SU-DHL-6 (cell line): ENCODE results near the gene KANK2.

Source experiments
- H2AFZ ChIP-seq: fragments of 200-600 bp; sonication (generic); 2 replicates; pipeline ENCODE4 v1.6.1; 2014; ENCODE audit warnings: low read depth, mild to moderate bottlenecking, moderate library complexity, mixed read lengths, antibody characterized with exemption, low read length; ENCODE audit not compliant: severe bottlenecking
- H3F3A ChIP-seq: fragments of 200-600 bp; shearing (Covaris generic); 2 replicates; pipeline ENCODE4 v1.6.0; 2016; ENCODE audit warnings: antibody characterized with exemption, mild to moderate bottlenecking; ENCODE audit not compliant: insufficient read depth
- H3K27ac ChIP-seq: fragments of 200-600 bp; sonication (generic); 2 replicates; pipeline ENCODE4 v1.5.1; 2016; ENCODE audit warnings: low read depth, mild to moderate bottlenecking, low read length, moderate library complexity, mixed read lengths
- H3K27me3 ChIP-seq: fragments of 200-600 bp; sonication (generic), shearing (Covaris generic); 2 replicates; pipeline ENCODE4 v1.6.0; 2014; ENCODE audit warnings: mild to moderate bottlenecking, low read length
- H3K36me3 ChIP-seq: fragments of 200-600 bp; sonication (generic); 2 replicates; pipeline ENCODE4 v1.6.1; 2014; ENCODE audit warnings: mild to moderate bottlenecking, low read length, mixed read lengths
- H3K4me2 ChIP-seq: fragments of 300-600, 200-600 bp; shearing (Covaris generic), sonication (generic); 2 replicates; pipeline ENCODE4 v1.6.0; 2014; ENCODE audit warnings: low read length, low read depth, mild to moderate bottlenecking; ENCODE audit not compliant: poor library complexity, severe bottlenecking
- H3K4me3 ChIP-seq: fragments of 200-600 bp; sonication (generic); 2 replicates; pipeline ENCODE4 v1.5.1; 2014; ENCODE audit warnings: antibody characterized with exemption, low read length, mild to moderate bottlenecking, mixed read lengths; ENCODE audit not compliant: insufficient read depth, poor library complexity, severe bottlenecking
- H3K79me2 ChIP-seq: fragments of 200-600 bp; sonication (generic); 2 replicates; pipeline ENCODE4 v1.6.1; 2014; ENCODE audit warnings: mild to moderate bottlenecking, low read length, moderate library complexity; ENCODE audit not compliant: insufficient read depth
- H3K9ac ChIP-seq: fragments of 200-600 bp; sonication (generic); 2 replicates; pipeline ENCODE4 v1.7.0; 2014; ENCODE audit warnings: mild to moderate bottlenecking, low read length
- H3K9me2 ChIP-seq: fragments of 200-600 bp; sonication (generic); replicated peaks from 2 replicates; pipeline ENCODE4 v1.6.1; 2014; ENCODE audit warnings: low read length; ENCODE audit not compliant: insufficient read depth
- H3K9me3 ChIP-seq: fragments of 200-600 bp; sonication (generic); 2 replicates; pipeline ENCODE4 v1.6.1; 2014; ENCODE audit warnings: low read length, mixed read lengths; ENCODE audit not compliant: insufficient read depth
- H4K20me1 ChIP-seq: fragments of 200-600 bp; sonication (generic); 2 replicates; pipeline ENCODE4 v1.6.1; 2014; ENCODE audit warnings: low read depth, mild to moderate bottlenecking, antibody characterized with exemption, low read length, moderate library complexity, mixed read lengths
- CTCF ChIP-seq: fragments of 200-600 bp; sonication (generic); IDR thresholded peaks from one replicate; pipeline ENCODE4 v1.5.1; 2017; ENCODE audit warnings: antibody characterized with exemption, mild to moderate bottlenecking, low read length, moderate library complexity; ENCODE audit not compliant: insufficient read depth, poor library complexity, severe bottlenecking
- EZH2phosphoT487 ChIP-seq: fragments of 200-600 bp; sonication (generic), shearing (Covaris generic); conservative IDR thresholded peaks from 2 replicates; pipeline ENCODE4 v1.6.1; 2018; ENCODE audit warnings: mild to moderate bottlenecking, antibody characterized with exemption, low read length, moderate library complexity, mixed read lengths

Gene KANK2

GRCh38 chr19:11214387-11214786, 17.0 kb upstream of the KANK2 start:
- Histone ChIP-seq H3K27ac (no peak overlapping the region), H3K4me2 (no peak overlapping the region), H2AFZ (no peak overlapping the region), H3K9me3 (no peaks in the 10 kb centered on the region), H3K36me3 (no peaks in the 10 kb centered on the region), H3F3A (no peaks in the 10 kb centered on the region), H4K20me1 (no peaks in the 10 kb centered on the region), H3K79me2 (no peaks in the 10 kb centered on the region), H3K9me2 (no peaks in the 10 kb centered on the region), H3K27me3 (no peaks in the 10 kb centered on the region), H3K9ac (no peak overlapping the region), H3K4me3 (no peak overlapping the region)
- TF ChIP-seq EZH2phosphoT487 (no peak), CTCF (no peak)

GRCh38 chr19:11210656-11210928, 13.2 kb upstream of the KANK2 start:
- no peak overlapping the region for H3K27ac ChIP-seq
- no peaks in the 10 kb centered on the region for H3K9me2 ChIP-seq
- H3K4me2 ChIP-seq = no peak overlapping the region
- 0 out of 2 replicates have a peak, but pooled peaks cover 4% of the 10 kb centered on the region for H3F3A ChIP-seq
- H3K79me2 ChIP-seq = no peaks in the 10 kb centered on the region
- TF ChIP-seq CTCF (no peak), EZH2phosphoT487 (no peak)
- no peaks in the 10 kb centered on the region for H4K20me1 ChIP-seq
- no peaks in the 10 kb centered on the region for H3K9me3 ChIP-seq
- H2AFZ ChIP-seq = no peak overlapping the region
- H3K9ac ChIP-seq = no peak overlapping the region
- H3K4me3 ChIP-seq = no peak overlapping the region
- no peaks in the 10 kb centered on the region for H3K36me3 ChIP-seq
- no peaks in the 10 kb centered on the region for H3K27me3 ChIP-seq

GRCh38 chr19:11209839-11210655, 12.7 kb upstream of the KANK2 start:
- H3F3A ChIP-seq = 0 out of 2 replicates have a peak, but pooled peaks cover 4% of the 10 kb centered on the region
- no peak overlapping the region for H3K4me2 ChIP-seq
- H3K79me2 ChIP-seq = no peaks in the 10 kb centered on the region
- H3K9me3 ChIP-seq = no peaks in the 10 kb centered on the region
- H3K27ac ChIP-seq = no peak overlapping the region
- no peaks in the 10 kb centered on the region for H3K27me3 ChIP-seq
- no peaks in the 10 kb centered on the region for H4K20me1 ChIP-seq
- no peaks in the 10 kb centered on the region for H3K9me2 ChIP-seq
- no peak overlapping the region for H3K9ac ChIP-seq
- no peak for TF ChIP-seq CTCF
- TF ChIP-seq EZH2phosphoT487 = no peak
- no peak overlapping the region for H2AFZ ChIP-seq
- no peak overlapping the region for H3K4me3 ChIP-seq
- H3K36me3 ChIP-seq = no peaks in the 10 kb centered on the region
